ENCODE data around the gene TTLL3. TPM values are rescaled to one million over a fixed set of nuclear protein-coding genes. Genes with fewer than 3 reads are reported as not detected.

Gene TTLL3
- total RNA-seq, 1 experiment from 2014 or later = 15.7 TPM

GRCh38 chr3:9765865-9766264 lies 44.2 kb upstream of the TTLL3 start:
- POLR2A ChIA-PET = no interaction called here
- H3K27ac ChIP-seq (ENCODE audit: low read length) = no peak overlapping the region
- no peak overlapping the region for H3K4me3 ChIP-seq (ENCODE audit: low read depth in 2 of 2, low read length in 2 of 2)
- no peaks in the 10 kb centered on the region for H3K9me3 ChIP-seq (ENCODE audit: control insufficient read depth, insufficient read depth, low read depth, low read length)
- CTCF ChIA-PET = interaction anchor here (0.5 kb wide), 1 partner anchor 157 kb away, joined by 4 read pairs; no protein-coding TSS in a partner anchor
- no peaks in the 10 kb centered on the region for H3K27me3 ChIP-seq (ENCODE audit: control insufficient read depth, insufficient read depth, low read length)
- no peaks in the 10 kb centered on the region for H3K36me3 ChIP-seq (ENCODE audit: control insufficient read depth, insufficient read depth, low read length)
- in situ Hi-C loops (cut with HindIII; ENCODE audit: low pct_unique_long_range_greater_than_20kb, low sequenced_read_pairs) = no loop called here
- ATAC-seq (no peak), DNase-seq (ENCODE audit: low read depth, low spot score) (no peak)
- no TSS peak for BruUV-seq (replicated peaks)
- intact Hi-C loops (cut with micrococcal nuclease; ENCODE audit: unreplicated experiment) = no loop called here
- H3K4me1 ChIP-seq (ENCODE audit: control insufficient read depth, insufficient read depth, low read length) = 0 out of 2 replicates have a peak, but pooled peaks cover 3% of the 10 kb centered on the region
- TF ChIP-seq, protein P1, sequence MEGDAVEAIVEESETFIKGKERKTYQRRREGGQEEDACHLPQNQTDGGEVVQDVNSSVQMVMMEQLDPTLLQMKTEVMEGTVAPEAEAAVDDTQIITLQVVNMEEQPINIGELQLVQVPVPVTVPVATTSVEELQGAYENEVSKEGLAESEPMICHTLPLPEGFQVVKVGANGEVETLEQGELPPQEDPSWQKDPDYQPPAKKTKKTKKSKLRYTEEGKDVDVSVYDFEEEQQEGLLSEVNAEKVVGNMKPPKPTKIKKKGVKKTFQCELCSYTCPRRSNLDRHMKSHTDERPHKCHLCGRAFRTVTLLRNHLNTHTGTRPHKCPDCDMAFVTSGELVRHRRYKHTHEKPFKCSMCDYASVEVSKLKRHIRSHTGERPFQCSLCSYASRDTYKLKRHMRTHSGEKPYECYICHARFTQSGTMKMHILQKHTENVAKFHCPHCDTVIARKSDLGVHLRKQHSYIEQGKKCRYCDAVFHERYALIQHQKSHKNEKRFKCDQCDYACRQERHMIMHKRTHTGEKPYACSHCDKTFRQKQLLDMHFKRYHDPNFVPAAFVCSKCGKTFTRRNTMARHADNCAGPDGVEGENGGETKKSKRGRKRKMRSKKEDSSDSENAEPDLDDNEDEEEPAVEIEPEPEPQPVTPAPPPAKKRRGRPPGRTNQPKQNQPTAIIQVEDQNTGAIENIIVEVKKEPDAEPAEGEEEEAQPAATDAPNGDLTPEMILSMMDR (IDR thresholded peaks at IDR 0.05) = no peak
- TF ChIP-seq POLR2AphosphoS5 (IDR thresholded peaks at IDR 0.05; ENCODE audit: low read depth, low read length) (no peak), TCF7L2 (IDR thresholded peaks at IDR 0.05; ENCODE audit: low read depth, low read length) (no peak), SIN3A (IDR thresholded peaks at IDR 0.05; ENCODE audit: borderline replicate concordance, insufficient read depth, low read depth, low read length) (no peak)
- TF ChIP-seq, protein P2, sequence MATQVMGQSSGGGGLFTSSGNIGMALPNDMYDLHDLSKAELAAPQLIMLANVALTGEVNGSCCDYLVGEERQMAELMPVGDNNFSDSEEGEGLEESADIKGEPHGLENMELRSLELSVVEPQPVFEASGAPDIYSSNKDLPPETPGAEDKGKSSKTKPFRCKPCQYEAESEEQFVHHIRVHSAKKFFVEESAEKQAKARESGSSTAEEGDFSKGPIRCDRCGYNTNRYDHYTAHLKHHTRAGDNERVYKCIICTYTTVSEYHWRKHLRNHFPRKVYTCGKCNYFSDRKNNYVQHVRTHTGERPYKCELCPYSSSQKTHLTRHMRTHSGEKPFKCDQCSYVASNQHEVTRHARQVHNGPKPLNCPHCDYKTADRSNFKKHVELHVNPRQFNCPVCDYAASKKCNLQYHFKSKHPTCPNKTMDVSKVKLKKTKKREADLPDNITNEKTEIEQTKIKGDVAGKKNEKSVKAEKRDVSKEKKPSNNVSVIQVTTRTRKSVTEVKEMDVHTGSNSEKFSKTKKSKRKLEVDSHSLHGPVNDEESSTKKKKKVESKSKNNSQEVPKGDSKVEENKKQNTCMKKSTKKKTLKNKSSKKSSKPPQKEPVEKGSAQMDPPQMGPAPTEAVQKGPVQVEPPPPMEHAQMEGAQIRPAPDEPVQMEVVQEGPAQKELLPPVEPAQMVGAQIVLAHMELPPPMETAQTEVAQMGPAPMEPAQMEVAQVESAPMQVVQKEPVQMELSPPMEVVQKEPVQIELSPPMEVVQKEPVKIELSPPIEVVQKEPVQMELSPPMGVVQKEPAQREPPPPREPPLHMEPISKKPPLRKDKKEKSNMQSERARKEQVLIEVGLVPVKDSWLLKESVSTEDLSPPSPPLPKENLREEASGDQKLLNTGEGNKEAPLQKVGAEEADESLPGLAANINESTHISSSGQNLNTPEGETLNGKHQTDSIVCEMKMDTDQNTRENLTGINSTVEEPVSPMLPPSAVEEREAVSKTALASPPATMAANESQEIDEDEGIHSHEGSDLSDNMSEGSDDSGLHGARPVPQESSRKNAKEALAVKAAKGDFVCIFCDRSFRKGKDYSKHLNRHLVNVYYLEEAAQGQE (IDR thresholded peaks at IDR 0.05; ENCODE audit: insufficient read depth in 1 of 2, low read depth in 2 of 2, low read length in 1 of 2) = no peak

- ChIA-PET CTCF (no interaction called here), POLR2A (no interaction called here)
- no peaks in the 10 kb centered on the region for H3K27me3 ChIP-seq (ENCODE audit: control insufficient read depth, insufficient read depth, low read length)
- BruUV-seq (replicated peaks) = no TSS peak
- no peaks in the 10 kb centered on the region for H3K9me3 ChIP-seq (ENCODE audit: control insufficient read depth, insufficient read depth, low read depth, low read length)
- ATAC-seq (no peak), DNase-seq (ENCODE audit: low read depth, low spot score) (no peak)
- in situ Hi-C loops (cut with HindIII; ENCODE audit: low pct_unique_long_range_greater_than_20kb, low sequenced_read_pairs) (no loop called here), intact Hi-C loops (cut with micrococcal nuclease; ENCODE audit: unreplicated experiment) (no loop called here)
- H3K4me3 ChIP-seq (ENCODE audit: low read depth in 2 of 2, low read length in 2 of 2) = no peak overlapping the region
- H3K4me1 ChIP-seq (ENCODE audit: control insufficient read depth, insufficient read depth, low read length) = 0 out of 2 replicates have a peak, but pooled peaks cover 3% of the 10 kb centered on the region
- no peak overlapping the region for H3K27ac ChIP-seq (ENCODE audit: low read length)
- no peaks in the 10 kb centered on the region for H3K36me3 ChIP-seq (ENCODE audit: control insufficient read depth, insufficient read depth, low read length)
- TF ChIP-seq TCF7L2 (IDR thresholded peaks at IDR 0.05; ENCODE audit: low read depth, low read length) (no peak), POLR2AphosphoS5 (IDR thresholded peaks at IDR 0.05; ENCODE audit: low read depth, low read length) (no peak), SIN3A (IDR thresholded peaks at IDR 0.05; ENCODE audit: borderline replicate concordance, insufficient read depth, low read depth, low read length) (no peak)
- TF ChIP-seq, protein P2 (IDR thresholded peaks at IDR 0.05; ENCODE audit: insufficient read depth in 1 of 2, low read depth in 2 of 2, low read length in 1 of 2) = no peak
- TF ChIP-seq, protein P1 (IDR thresholded peaks at IDR 0.05) = no peak
These were observed 42.6 kb upstream of the TTLL3 start for GRCh38 chr3:9767418-9767817.
